ENCODE results near the gene SRPK2.

- TF ChIP-seq POLR2AphosphoS5 (IDR thresholded peaks at IDR 0.05; ENCODE audit: borderline replicate concordance, low read depth, low read length) (no peak), EZH2 (IDR thresholded peaks at IDR 0.05) (no peak), FOXP2 (optimal IDR thresholded peaks at IDR 0.05; ENCODE audit: control extremely low read depth, extremely low read length, insufficient read depth) (no peak)
Measured at GRCh38 chr7:105438254-105438653, 49.5 kb upstream of the SRPK2 start.

Data from SK-N-MC (cell line).